HG03135 (cell line): ENCODE results near the gene YPEL2.

ENCODE experiments used
- ATAC-seq: cut with Tn5 transposase; IDR thresholded peaks from one replicate; pipeline ENCODE4 v1.9.1; 2021; ENCODE audit warnings: mild to moderate bottlenecking, moderate library complexity; ENCODE audit not compliant: unreplicated experiment

Gene YPEL2

DNA sequence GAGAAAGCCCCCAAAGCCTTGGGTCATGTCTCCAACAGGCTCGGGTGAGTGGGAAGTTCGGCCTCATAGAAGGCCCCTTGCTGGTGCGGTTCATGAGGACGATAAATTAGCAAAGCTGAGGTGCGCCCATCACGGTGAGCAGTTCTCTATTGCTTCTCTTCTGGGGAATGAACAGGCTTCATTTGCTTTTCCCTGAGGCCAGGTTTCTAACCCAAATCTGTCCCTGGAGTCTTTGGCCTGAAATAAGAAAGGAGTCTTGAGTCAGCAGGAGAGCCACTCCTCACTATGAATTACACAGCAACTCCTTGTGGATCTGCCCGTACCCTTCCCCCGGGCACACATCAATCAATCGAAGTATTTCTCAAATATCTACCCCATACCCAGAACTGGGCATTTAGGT, 94.6 kb downstream of the YPEL2 start:
- ATAC-seq: no peak

DNA sequence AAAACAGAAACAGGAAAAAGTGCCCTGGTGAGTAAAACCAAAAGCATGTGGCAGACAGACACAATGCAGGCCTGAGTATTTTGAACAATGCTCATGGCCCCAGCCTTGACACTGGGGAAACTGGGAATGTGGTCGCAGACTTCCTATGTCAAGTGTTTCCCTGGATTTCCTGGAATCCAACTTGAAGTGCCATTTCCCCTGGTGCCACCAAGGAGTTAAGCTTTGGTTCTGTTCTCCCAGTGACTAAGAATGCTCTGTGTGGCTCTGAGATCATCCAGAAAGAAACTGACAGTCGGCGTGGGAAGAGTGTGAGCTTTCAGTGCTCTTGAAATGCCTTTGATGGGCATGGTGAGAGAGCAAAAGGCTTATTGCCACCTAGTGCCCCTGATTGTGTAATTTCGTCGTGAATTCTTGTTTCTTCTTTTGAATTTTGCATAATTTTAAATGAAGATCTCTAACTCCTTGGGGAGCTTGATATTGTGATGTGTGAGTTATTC, 96.0 kb downstream of the YPEL2 start:
- ATAC-seq: no peak

DNA sequence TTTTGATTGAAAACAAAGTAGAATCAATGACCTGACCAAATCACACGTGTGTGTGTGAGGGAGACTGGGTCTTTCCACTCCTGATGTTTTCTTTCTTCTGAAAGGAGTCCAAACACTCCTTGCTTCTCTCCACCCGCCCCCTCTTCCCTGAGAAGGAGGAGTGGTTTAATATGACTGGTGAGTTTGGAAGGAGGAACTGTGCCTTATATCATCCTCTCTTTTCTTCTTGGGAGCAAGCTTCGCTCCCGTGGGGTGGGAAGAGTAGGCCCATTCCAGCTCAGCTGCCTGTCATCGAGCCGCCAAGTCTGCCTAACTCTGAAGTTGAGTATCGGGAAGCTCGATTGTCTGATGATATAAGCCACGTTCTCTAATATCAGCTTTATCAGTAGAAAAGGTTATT, 96.5 kb downstream of the YPEL2 start:
- no peak for ATAC-seq

DNA sequence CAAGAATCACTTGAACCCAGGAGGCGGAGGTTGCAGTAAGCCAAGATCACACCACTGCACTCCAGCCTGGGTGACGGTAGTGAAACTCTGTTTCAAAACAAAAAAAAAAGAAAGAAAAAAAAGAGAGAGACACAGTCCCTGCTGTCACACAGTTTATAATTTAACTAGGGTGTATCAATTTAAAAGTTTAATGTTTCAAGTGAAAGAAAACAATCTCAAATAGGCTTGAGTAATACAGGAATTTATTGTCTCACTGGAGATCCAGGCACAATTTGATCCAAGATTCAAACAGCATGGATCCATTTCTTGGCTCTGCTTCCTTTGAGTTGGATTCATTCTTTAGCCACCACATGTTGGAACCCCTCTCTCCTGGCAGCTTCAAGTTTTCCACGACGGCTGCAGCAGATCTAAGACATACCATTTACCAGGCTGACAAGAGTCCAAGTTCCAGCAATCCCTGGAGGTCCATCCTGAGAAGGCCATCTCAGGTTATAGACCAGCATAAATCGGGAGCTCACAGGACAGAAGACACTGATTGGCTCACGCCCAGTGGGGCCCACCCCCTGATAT, 97.5 kb downstream of the YPEL2 start:
- no peak for ATAC-seq

DNA sequence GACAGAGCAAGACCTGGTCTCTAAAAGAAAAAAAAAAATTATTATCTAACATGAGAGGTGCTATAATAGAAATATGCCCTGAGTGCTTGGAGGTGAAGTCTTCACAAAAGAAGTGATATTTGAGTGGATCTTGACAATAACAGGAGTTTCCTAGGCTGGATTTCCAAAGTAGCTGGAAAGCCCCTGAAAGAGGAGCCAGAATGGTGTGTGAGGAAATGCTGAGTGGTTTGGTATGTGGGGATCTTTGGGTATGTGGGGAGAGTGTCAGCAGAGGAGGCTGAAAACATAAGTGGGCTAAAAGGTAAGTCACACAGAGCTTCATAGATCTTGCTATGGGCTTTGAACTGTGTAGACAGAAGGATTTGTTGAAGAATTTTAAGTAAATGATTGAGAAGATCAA, 100.1 kb downstream of the YPEL2 start:
- no peak for ATAC-seq

DNA sequence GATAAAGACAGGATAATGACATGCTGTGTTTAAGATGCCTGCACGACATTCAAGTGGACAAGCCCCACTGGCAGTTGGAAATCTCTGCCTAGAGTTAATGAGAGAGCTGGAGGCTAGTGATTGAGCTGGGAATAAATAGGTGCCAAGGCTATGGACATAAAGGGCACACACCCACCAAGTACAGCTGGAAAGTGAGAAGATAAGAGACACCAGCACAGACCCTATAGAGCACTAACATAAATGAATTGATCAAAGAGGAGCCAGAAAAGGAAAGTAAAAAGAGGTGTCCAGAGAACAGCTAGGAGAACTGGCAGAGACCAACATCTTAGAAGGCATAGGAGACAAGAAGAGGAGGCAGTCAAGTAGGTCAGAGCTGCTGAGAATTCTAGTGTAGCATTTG, 101.2 kb downstream of the YPEL2 start:
- ATAC-seq: no peak

DNA sequence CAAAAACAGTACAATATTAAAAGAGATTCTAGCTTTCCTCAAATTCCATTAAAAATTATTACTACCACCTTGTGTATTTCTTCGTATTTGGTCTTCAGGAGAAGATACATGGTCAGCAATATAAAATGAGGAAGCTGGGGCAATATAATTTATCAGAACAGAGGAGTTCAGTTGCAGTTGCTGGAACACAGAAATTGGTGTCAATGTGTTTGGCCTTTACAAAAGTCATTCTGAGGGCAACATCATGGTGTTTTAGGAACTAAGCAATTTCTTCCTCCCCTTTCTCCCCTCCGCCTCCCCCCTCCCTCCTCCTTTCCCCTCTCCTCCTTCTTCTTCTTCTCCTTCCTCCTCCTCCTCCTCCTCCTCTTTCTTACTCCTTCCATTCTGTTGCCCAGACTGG, 102.1 kb downstream of the YPEL2 start:
- ATAC-seq: no peak

DNA sequence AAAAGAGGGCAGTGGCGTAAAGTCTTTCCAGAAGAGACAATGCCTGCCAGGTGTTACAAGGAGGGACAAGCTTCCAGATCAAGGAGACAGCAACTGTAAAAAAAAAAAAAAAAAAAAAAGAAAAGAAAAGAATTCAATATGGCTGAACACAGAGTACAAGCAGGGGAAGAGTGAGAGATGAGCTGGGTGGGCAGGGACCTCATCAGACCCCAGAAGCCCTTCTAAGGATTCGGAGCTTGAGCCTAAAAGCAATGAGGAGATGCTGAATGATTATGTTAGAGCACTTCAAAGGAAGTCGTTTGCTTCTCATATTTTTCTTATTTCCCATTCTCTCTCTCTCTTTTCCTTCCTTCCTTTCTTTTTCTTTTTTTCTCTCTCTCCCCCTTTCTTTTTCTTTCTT, 103.0 kb downstream of the YPEL2 start:
- no peak for ATAC-seq

DNA sequence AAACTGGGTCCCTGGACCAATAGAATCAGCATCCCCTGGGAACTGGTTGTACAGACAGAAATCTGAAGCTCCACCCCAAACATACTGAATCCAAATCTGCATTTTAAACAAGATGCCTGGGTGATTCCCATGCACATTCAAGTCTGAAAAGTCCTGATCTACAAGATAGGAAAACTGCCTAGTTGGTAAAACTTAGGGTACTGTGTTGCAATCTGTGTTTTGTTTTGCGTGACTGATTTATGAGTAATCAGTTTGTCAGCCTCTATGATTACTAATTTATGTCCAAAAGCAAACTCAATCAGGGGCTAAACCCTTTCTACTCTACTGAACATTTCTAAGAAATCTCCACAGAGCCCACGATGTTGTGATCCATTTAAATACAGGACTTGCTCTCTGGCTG, 103.8 kb downstream of the YPEL2 start:
- ATAC-seq: no peak

DNA sequence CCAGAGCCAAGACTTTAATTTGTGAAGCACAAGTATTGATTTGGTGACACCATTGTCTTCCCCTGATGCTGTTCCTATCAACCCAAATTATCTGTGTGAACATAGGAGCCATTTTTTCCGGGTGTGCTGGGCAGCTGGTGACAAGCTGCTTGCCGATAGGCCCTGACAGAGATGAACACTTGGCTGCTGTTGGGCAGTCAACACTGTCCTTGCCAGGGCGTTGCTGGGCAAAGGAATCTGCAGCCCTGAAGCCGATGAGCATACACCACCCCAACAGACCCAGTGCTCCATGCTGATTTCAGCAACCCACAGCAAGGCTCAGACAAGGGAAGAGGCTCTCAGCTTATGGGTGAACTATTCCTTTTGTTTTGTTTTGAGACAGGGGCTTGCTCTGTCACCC, 105.4 kb downstream of the YPEL2 start:
- no peak for ATAC-seq

DNA sequence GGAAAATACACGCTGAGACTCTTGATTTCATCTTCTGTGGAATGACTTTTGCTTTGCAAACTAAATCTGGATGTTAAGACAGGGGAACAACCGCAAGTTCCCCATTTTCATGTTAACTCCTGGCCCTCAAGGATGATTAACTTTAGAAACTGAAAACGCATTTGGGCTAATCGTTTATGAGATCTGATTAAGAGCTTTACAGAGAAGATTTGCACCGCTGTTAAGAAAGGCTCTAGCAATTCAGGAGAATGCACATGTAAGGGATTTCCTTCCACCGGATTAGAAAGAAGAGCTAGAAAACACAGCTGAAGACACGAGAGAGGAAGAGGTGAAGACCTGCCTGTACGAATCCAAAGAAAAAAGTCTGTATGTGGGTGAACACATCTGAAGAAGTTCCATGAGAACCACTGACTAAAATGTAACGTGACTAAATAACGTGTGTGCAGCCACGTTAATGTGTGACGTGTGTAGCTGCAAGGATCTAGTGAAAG, 106.4 kb downstream of the YPEL2 start:
- no peak for ATAC-seq

DNA sequence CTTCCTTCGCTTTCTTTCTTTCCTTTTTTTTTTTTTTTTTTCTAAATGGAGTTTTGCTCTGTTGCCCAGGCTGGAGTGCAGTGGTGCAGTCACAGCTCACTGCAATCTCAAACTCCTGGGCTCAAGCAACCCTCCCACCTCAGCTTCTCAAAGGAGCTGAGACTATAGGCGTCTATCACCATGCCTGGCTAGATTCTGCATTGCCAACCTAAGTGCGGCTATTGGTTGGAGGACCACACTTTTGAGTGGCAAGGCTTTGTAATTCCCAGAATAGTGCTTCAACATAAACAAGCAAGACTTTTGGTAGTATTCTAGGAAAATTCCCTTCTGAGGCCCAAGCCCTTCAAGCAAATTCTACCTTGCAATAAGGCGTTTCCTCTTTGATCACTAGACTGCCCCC, 107.8 kb downstream of the YPEL2 start:
- no peak for ATAC-seq

DNA sequence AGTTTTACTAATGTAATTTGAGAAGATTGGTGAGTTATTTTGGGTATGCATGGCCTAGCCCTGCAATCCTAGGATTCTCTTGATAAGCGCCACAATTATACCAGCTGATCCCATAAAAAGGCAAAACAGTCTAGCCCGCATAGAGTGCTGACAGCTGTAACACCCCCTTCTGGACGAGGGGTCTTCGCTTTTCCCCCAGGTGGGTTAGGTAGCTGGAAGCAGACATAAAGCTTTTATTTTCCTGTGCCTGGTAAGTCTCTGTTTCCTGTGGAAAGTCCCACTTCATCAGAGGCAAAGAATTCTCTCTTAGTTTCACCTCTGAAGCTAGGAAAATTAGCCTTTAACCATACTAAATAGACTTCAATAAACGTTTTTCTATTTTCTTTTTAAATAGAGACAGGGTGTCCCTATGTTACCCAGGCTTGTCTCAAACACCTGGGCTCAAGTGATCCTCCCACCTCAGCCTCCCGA, 108.3 kb downstream of the YPEL2 start:
- ATAC-seq: no peak

DNA sequence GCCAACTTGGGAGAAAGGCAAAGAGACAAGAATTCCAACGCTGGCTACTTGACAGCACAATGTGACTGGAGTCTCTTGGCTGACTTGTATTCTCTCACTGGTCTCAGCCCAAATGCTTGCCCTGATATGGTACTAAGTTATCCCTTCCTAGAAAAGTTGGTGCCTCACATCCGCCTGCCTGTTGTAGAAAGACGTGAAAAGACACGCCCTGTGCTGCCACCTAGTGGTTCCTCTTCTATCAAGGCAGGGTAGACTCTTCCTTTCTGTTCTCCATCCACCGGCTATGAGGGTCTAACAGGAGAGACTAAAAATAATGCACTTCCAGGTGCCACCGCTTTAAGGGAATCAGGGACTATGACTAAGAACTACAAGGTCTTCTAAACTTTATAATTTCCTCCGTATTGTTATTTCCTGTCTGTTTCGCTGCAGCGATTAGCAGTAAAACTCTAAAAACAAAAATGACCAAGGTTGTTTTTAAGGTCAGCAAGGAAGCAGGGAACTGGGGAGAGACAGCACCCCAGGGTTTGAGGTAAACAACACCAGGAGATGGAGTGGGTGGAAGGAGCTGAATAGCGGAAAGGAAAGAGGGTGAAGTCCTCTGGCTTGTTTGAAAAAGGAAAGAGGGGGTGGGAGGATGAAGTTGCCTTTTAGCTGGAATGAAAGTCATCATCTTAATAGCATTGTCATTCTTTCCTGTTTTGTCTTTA, 109.5 kb downstream of the YPEL2 start:
- ATAC-seq: no peak

DNA sequence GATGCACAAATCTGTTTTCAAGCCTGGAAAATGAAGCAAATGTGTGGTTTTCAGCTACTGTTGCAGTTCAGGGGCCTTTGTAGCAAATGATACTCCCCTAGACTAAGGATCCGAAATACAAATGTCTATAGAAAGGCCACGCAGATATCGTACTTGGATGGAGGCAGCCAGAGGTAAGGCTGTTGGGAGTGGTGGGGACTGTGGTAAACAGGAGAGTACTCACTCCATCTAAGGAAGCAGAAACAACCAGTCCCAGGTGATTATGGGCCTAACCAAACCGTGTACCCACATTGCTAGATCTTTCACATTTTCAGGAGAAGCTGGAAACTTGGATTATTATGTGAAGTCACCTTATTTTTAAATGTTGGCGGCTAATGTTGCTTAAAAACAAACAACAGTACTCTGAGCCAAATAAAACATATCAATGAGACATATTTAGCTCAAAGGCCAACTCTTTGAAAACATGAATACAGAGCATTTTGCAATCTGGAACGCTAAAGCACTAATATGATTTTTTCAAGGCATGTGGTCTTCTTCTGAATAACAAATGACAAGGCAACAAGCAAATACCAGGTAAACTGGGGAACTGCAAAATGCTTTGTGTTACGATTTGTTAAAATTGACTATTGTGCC, 110.1 kb downstream of the YPEL2 start:
- ATAC-seq: no peak

DNA sequence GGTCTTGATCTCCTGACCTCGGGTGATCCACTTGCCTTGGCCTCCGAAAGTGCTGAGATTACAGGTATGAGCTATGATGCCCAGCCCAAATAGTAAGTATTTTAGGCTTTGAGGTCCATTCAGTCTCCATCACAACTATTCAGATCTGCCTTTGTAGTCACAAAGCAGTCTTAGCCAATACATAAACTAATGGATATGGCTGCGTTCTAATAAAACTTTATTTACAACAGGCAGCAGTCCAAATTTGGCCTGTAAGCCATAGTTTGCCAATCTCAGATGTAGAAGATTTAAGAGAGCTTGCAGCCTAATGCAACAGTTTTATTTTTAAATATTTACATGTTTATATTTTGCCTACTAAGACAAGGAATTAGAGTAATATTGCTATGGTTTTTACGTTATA, 111.7 kb downstream of the YPEL2 start:
- no peak for ATAC-seq
